Measurements from ENCODE around the gene ZNF839.

- TF ChIP-seq POLR2A (IDR thresholded peaks at IDR 0.05) (no peak), POLR2AphosphoS5 (IDR thresholded peaks at IDR 0.05) (no peak), CTCF (IDR thresholded peaks at IDR 0.05) (no peak), EP300 (IDR thresholded peaks at IDR 0.05) (no peak)
Measured at GRCh38 chr14:102359341-102359740, 39.8 kb downstream of the ZNF839 start.
